IPS-20b (cell line): ENCODE data around the gene CDC42SE2.

Source experiments
- H3K27ac ChIP-seq: one replicate; pipeline ENCODE4 v1.5.1; 2013; ENCODE audit warnings: low read length
- H3K27me3 ChIP-seq: 2 replicates; pipeline ENCODE4 v1.6.1; 2013; ENCODE audit warnings: mild to moderate bottlenecking, low read length, inconsistent platforms; ENCODE audit not compliant: insufficient read depth
- H3K36me3 ChIP-seq: 2 replicates; pipeline ENCODE4 v1.6.1; 2013; ENCODE audit warnings: low read depth, mild to moderate bottlenecking, inconsistent platforms, low read length, moderate library complexity; ENCODE audit not compliant: insufficient read depth
- H3K4me1 ChIP-seq: 2 replicates; pipeline ENCODE4 v1.6.1; 2013; ENCODE audit warnings: mild to moderate bottlenecking, control low read depth, inconsistent platforms, low read length, moderate library complexity; ENCODE audit not compliant: insufficient read depth
- H3K4me3 ChIP-seq: 2 replicates; pipeline ENCODE4 v1.5.1; 2013; ENCODE audit warnings: mild to moderate bottlenecking, low read length, inconsistent platforms
- H3K9ac ChIP-seq: 2 replicates; pipeline ENCODE4 v1.6.1; 2013; ENCODE audit warnings: low read depth, mild to moderate bottlenecking, inconsistent platforms, low read length, moderate library complexity
- H3K9me3 ChIP-seq: 2 replicates; pipeline ENCODE4 v1.6.1; 2013; ENCODE audit warnings: mild to moderate bottlenecking, low read depth, low read length, inconsistent platforms; ENCODE audit not compliant: insufficient read depth

The CDC42SE2 gene

DNA sequence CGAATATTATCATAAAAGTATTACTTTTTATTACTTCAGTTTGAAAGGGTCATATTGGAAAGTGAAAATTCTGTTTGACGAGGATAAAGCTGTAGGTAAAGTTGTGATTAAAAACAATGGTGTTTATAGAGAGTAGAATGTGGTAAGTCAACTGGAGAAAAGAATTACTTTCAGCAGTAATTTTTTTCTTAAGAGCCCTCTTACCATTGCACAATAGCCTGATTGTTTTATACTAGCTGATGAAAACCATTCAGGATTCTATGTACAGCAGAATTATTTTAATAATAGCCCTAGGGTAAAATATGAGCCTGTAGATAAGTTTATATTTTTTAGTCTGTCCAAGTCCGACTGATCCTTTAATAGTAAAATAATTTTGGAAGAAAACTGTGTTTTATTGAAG, 16.6 kb downstream of the CDC42SE2 start:
- no peak overlapping the region for H3K4me3 ChIP-seq
- H3K9ac ChIP-seq: no peak overlapping the region
- no peaks in the 10 kb centered on the region for H3K9me3 ChIP-seq
- H3K36me3 ChIP-seq: no peaks in the 10 kb centered on the region
- H3K27ac ChIP-seq: no peak overlapping the region
- H3K27me3 ChIP-seq: no peaks in the 10 kb centered on the region
- H3K4me1 ChIP-seq: peaks cover 4% of the 10 kb centered on the region

DNA sequence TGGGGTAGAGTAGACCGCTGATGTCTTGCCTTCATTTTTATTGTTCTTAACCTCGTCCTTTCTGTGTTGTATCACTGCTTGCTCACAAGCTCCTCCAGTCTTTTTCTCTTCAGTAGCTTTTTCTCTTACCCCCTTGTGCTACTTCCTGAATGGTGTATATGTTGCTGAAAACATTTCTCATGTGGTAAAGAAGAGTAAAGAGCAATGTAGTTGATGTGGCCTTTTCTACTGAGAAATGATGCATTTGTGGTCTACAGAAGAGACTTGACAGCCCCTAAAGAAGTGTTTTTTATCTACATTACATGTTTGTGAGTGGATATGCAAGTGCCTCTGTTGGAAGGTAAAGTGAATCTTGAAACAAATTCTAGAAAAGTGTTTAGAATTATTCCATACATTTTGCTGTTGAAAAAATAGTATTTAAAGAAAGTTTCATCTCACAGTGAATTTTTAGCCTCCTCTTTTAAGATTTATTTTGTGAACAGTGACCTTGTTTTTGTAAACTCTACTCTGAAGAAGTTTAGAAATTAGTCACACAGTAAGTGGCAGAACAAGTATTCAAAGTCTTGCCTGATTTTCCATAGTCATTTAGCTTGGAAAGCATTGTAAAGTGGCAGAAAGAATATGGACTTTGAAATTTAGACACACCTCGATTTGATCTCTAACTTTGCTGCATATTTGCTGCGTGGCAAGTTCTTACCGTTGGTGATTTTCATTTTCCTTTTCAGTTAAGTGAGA, 17.4 kb downstream of the CDC42SE2 start:
- H3K4me3 ChIP-seq: no peak overlapping the region
- H3K4me1 ChIP-seq: peaks cover 4% of the 10 kb centered on the region
- H3K9me3 ChIP-seq: no peaks in the 10 kb centered on the region
- H3K27me3 ChIP-seq: no peaks in the 10 kb centered on the region
- H3K36me3 ChIP-seq: no peaks in the 10 kb centered on the region
- H3K9ac ChIP-seq: peak overlapping the region; percentile 34; the same call in 1 of the 2 replicates
- no peak overlapping the region for H3K27ac ChIP-seq

DNA sequence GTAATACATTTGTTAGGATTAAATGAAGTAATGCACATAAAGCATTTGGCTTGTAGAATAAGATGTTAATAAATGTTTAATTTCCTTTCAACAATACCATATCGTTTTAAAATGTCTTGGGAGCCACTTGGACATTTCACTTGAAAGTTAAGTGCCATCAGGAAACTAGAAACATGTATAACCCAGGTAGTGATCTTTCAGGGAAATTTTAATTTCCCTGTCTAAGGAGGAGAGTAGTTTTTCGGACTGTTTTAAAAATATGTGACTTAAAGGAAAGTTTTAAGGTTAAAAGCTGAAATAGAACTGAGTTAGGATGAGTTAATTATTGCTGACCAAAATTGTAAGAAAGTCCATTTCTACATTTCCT, 18.0 kb downstream of the CDC42SE2 start:
- Histone ChIP-seq H3K36me3 (no peaks in the 10 kb centered on the region), H3K4me3 (no peak overlapping the region)

DNA sequence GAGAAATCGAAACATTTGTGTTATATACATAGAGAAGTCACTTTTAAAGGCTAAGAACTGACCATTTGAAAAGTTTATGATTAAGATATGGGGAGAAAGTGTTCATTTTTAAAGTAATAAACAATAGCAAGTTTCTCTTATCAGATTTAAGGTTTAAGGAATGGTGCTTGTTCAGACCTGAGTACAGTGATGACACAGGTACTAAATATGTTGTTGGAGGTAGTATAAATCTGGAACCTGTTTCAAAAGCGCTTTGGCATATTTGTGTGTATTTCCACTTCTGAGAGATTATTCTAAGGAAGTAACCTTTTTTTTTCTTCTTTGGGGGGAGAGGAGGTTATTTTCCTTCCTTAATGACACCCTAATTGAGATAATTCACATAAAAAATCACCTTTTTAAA, 18.4 kb downstream of the CDC42SE2 start:
- Histone ChIP-seq H3K4me3 (no peak overlapping the region), H3K27me3 (no peaks in the 10 kb centered on the region), H3K27ac (no peak overlapping the region), H3K36me3 (no peaks in the 10 kb centered on the region), H3K9me3 (no peaks in the 10 kb centered on the region), H3K9ac (no peak overlapping the region), H3K4me1 (peaks cover 4% of the 10 kb centered on the region)

More for the DNA sequence above, 18.0 kb downstream of the CDC42SE2 start:
- no peaks in the 10 kb centered on the region for H3K9me3 ChIP-seq
- H3K27ac ChIP-seq: no peak overlapping the region
- peaks cover 4% of the 10 kb centered on the region for H3K4me1 ChIP-seq
- no peaks in the 10 kb centered on the region for H3K27me3 ChIP-seq
- H3K9ac ChIP-seq: no peak overlapping the region

DNA sequence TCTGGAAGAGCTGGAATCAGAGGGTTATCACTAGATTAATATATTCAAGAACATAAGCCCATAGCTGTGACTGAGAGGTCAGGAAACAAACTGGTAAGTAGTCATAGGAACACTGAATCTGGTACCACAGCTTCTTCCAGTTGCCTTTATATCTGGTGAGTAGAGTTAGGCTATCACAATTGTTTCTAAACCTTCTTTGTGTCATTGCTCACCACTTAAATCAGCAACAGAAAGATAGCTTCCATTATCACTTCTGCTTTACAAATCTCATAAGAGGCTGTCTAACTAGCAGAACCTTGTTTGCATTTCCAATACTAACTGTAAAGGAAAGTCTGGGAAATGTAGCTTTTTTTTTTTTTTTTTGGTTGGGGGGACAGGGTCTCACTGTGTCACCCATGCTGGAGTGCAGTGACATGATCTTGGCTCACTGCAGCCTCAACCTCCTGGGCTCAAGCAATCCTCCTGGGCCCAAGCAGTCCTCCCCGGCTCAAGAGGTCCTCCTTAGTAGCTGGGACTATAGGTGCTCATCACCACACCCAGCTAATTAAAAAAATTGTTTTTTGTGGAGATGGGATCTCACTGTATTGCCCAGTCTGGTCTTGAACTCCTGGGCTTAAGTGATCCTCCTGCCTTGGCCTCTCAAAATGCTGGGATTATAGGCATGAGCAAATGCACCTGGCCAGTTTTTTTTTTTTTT, 22.0 kb downstream of the CDC42SE2 start:
- Histone ChIP-seq H3K27me3 (no peaks in the 10 kb centered on the region), H3K9ac (no peak overlapping the region), H3K4me3 (no peak overlapping the region), H3K4me1 (peaks cover 4% of the 10 kb centered on the region), H3K9me3 (no peaks in the 10 kb centered on the region), H3K27ac (no peak overlapping the region), H3K36me3 (no peaks in the 10 kb centered on the region)

DNA sequence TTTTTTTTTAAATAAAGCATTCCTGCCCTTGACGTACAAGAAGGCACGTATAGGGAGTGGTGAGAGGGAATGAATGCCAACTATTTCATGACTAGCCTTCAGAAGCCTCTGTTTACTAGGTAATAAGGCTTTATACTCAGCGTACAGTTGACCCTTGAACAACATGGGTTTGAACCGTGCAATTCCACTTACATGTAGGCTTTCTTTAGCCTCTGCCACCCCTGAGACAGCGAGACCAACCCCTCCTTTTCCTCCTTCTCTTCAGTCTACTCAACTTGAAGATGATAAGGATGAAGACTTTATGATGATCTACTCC, 22.5 kb downstream of the CDC42SE2 start:
- Histone ChIP-seq H3K36me3 (no peaks in the 10 kb centered on the region), H3K9me3 (no peaks in the 10 kb centered on the region), H3K27ac (no peak overlapping the region), H3K4me3 (no peak overlapping the region), H3K4me1 (no peaks in the 10 kb centered on the region; the same call in 1 of the 2 replicates), H3K9ac (no peak overlapping the region), H3K27me3 (no peaks in the 10 kb centered on the region)

DNA sequence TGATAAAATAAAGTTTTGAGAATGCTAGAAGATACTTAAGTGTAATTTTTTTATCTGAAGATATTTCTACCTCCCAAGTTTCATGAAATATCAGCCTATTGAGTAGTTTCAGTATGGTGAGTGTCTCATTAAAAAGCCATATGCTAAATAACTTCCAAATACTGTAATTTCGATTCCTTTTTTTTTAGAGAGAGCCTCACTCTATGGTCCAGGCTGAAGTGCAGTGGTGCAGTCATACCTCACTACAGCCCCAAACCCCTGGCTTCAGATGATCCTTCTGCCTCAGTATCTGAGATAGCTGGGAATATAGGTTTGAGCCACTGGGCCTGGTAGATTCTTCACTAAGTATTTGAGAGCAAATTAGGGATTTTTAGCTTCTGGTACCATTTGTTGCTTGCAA, 24.5 kb downstream of the CDC42SE2 start:
- Histone ChIP-seq H3K27ac (no peak overlapping the region), H3K9me3 (no peaks in the 10 kb centered on the region), H3K4me1 (no peaks in the 10 kb centered on the region), H3K4me3 (no peak overlapping the region), H3K36me3 (no peaks in the 10 kb centered on the region), H3K27me3 (no peaks in the 10 kb centered on the region), H3K9ac (no peak overlapping the region)

DNA sequence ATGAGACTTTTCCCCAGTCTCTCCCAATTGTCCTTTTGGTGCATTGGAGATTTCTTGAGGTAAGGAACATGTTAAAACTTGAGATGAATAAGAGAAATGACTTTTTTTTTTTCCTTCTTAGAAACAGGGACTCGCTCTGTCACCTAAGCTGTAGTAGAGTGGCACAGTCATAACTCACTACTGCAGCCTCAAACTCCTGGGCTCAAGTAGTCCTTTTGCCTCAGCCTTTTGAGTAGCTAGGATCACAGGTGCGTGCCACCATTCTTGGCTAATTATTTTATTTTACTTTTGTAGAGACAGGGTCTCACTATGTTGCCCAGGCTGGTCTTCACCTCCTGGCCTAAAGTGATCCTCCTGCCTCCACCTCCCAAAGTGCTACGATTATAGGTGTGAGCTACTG, 25.9 kb downstream of the CDC42SE2 start:
- Histone ChIP-seq H3K4me3 (no peak overlapping the region), H3K4me1 (no peaks in the 10 kb centered on the region), H3K27ac (no peak overlapping the region), H3K9ac (no peak overlapping the region), H3K36me3 (no peaks in the 10 kb centered on the region), H3K9me3 (no peaks in the 10 kb centered on the region), H3K27me3 (no peaks in the 10 kb centered on the region)

DNA sequence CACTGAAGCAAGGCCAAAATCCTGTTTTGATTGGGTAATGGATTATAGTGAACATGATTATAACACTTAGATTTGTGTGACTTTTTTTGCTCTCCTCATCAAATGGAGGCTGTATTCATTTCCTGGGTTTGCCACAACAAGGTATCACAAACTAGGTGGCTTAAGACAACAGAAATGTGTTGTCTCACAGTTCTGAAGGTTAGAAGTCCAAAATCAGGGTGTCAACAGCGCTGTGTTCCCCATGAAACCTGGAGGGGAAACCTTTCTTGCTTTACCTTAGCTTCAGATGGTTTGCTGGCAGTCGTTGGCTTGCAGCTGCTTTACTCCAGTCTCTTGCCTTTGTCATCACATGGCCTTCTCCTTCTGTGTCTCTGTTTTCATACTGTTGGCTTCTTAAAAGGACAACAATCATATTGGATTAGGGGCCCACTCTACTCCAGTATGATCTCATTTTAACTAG, 32.4 kb downstream of the CDC42SE2 start:
- Histone ChIP-seq H3K9ac (no peak overlapping the region), H3K36me3 (no peaks in the 10 kb centered on the region), H3K9me3 (no peaks in the 10 kb centered on the region), H3K27ac (no peak overlapping the region), H3K4me3 (no peak overlapping the region), H3K4me1 (no peaks in the 10 kb centered on the region), H3K27me3 (no peaks in the 10 kb centered on the region)

DNA sequence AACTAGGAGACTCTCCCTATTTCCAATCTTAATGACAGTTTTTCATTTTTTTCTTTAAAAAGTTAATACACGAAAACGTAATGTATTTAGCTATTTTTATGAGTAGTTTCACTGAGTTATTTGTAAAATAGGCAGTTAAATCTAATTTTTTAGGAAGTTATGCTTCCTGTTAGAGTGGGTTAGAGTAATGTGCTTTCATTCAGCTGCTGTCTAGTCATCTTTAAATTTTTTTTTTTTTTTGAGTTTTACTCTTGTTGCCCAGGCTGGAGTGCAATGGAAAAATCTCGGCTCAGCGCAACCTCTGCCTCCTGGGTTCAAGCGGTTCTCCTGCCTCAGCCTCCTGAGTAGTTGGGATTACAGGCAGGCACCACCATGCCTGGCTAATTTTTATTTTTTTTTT, 34.0 kb downstream of the CDC42SE2 start:
- H3K36me3 ChIP-seq: no peaks in the 10 kb centered on the region
- H3K4me3 ChIP-seq: no peak overlapping the region
- H3K9me3 ChIP-seq: no peaks in the 10 kb centered on the region
- H3K27me3 ChIP-seq: no peaks in the 10 kb centered on the region
- no peaks in the 10 kb centered on the region for H3K4me1 ChIP-seq
- no peak overlapping the region for H3K9ac ChIP-seq
- H3K27ac ChIP-seq: no peak overlapping the region

DNA sequence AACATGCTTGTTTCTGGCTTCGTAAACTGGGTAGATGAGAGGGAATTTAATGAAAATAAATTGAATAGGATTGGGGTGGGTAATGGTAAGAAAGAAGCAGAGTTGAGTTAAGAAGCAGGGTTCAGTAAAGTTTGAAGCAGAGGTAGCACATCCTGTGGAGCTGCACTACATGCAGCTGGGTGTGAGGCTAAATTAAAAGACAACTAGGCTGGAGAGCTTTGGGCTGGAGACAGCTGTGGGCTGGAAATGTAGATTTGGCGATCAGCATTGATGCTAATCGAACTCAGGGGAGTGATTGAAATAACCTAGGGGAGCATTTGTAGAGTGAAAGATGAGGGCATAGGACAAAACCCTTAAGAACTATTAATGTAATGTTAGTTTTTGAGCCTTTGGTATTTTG, 35.6 kb downstream of the CDC42SE2 start:
- Histone ChIP-seq H3K9ac (no peak overlapping the region), H3K4me3 (no peak overlapping the region), H3K36me3 (no peaks in the 10 kb centered on the region), H3K9me3 (no peaks in the 10 kb centered on the region), H3K27ac (no peak overlapping the region), H3K27me3 (no peaks in the 10 kb centered on the region), H3K4me1 (no peaks in the 10 kb centered on the region)

DNA sequence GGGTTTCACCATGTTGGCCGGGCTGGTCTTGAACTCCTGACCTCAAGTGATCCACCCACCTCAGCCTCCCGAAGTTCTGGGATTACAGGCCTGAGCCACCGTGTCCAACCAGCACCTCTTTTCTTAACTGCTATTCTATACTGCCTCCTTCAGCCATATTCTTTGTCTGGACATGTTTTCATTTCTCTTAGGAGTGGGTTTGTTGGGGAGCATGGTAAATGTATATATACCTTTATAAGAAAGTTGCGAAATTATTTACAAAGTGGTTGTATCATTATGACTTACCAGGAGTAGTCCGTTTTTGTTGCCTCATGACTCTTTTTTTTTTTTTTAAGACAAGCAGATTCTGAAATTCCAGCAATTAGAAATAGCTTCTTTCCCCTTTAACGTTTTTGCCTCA, 38.7 kb downstream of the CDC42SE2 start:
- Histone ChIP-seq H3K36me3 (no peaks in the 10 kb centered on the region), H3K9me3 (peaks cover 9% of the 10 kb centered on the region), H3K9ac (no peak overlapping the region), H3K4me3 (no peak overlapping the region), H3K27ac (no peak overlapping the region), H3K4me1 (no peaks in the 10 kb centered on the region), H3K27me3 (no peaks in the 10 kb centered on the region)
